RWPE2 (cell line): ENCODE data around the gene ZNF536.
"Not testable (repeated sequence)": the region's sequence is repeated elsewhere in the genome, so short reads cannot be mapped to it uniquely, and the experiment has no call there.

Source experiments
- ATAC-seq: fragments of 200-7000 bp; cut with Tn5 transposase; 3 replicates; pipeline ENCODE4 v1.9.1; 2021; ENCODE audit warnings: low read depth
- DNase-seq: peaks from one replicate; pipeline ENCODE4 v3.0.0-alpha.2; 2020; ENCODE audit warnings: low spot score
- H3K27ac ChIP-seq: fragments of 450-650 bp; 2 replicates; pipeline ENCODE4 v1.5.1; 2017; ENCODE audit warnings: mild to moderate bottlenecking; ENCODE audit not compliant: poor library complexity, severe bottlenecking
- H3K27me3 ChIP-seq: fragments of 250-450 bp; sonication (Bioruptor Pico); 2 replicates; pipeline ENCODE4 v1.5.1; 2021; ENCODE audit warnings: mild to moderate bottlenecking, moderate library complexity; ENCODE audit not compliant: insufficient read depth, poor library complexity, severe bottlenecking
- H3K36me3 ChIP-seq: fragments of 250-450 bp; sonication (Bioruptor Pico); 2 replicates; pipeline ENCODE4 v1.5.1; 2020; ENCODE audit warnings: low read depth, mild to moderate bottlenecking, moderate library complexity
- H3K4me1 ChIP-seq: fragments of 250-450 bp; sonication (Bioruptor Pico); 2 replicates; pipeline ENCODE4 v1.5.1; 2021; ENCODE audit warnings: mild to moderate bottlenecking, moderate library complexity; ENCODE audit not compliant: insufficient read depth, poor library complexity, severe bottlenecking
- H3K4me3 ChIP-seq: fragments of 250-450 bp; sonication (Bioruptor Pico); 2 replicates; pipeline ENCODE4 v1.5.1; 2021; ENCODE audit warnings: mild to moderate bottlenecking, moderate library complexity; ENCODE audit not compliant: severe bottlenecking
- H3K9me3 ChIP-seq: fragments of 250-450 bp; sonication (Bioruptor Pico); 2 replicates; pipeline ENCODE4 v1.5.1; 2021; ENCODE audit warnings: mild to moderate bottlenecking, moderate library complexity; ENCODE audit not compliant: severe bottlenecking
- CTCF ChIP-seq: fragments of 450-650 bp; IDR thresholded peaks from one replicate; pipeline ENCODE4 v1.5.1; 2017; ENCODE audit warnings: mild to moderate bottlenecking, moderate library complexity; ENCODE audit not compliant: poor library complexity, severe bottlenecking

The ZNF536 gene

GRCh38 chr19:30480097-30480496 is 107.9 kb downstream of the ZNF536 start:
- Histone ChIP-seq H3K4me3 (no peak overlapping the region), H3K27me3 (no peaks in the 10 kb centered on the region), H3K27ac (no peak overlapping the region), H3K9me3 (no peaks in the 10 kb centered on the region), H3K4me1 (no peaks in the 10 kb centered on the region), H3K36me3 (no peaks in the 10 kb centered on the region)
- ATAC-seq, result no peak
- no peak for TF ChIP-seq CTCF
- DNase-seq, result no peak

GRCh38 chr19:30481063-30481462 is 108.9 kb downstream of the ZNF536 start:
- H3K27ac ChIP-seq, result no peak overlapping the region
- ATAC-seq (no peak), DNase-seq (no peak)
- H3K9me3 ChIP-seq, result no peaks in the 10 kb centered on the region
- H3K27me3 ChIP-seq, result no peaks in the 10 kb centered on the region
- H3K4me1 ChIP-seq, result no peaks in the 10 kb centered on the region
- no peak overlapping the region for H3K4me3 ChIP-seq
- TF ChIP-seq CTCF, result no peak
- no peaks in the 10 kb centered on the region for H3K36me3 ChIP-seq

- no peaks in the 10 kb centered on the region for H3K9me3 ChIP-seq
- DNase-seq (no peak), ATAC-seq (no peak)
- no peaks in the 10 kb centered on the region for H3K27me3 ChIP-seq
- H3K36me3 ChIP-seq, result no peaks in the 10 kb centered on the region
- H3K4me3 ChIP-seq, result no peak overlapping the region
- H3K4me1 ChIP-seq, result no peaks in the 10 kb centered on the region
- no peak for TF ChIP-seq CTCF
- H3K27ac ChIP-seq, result no peak overlapping the region
Observed at GRCh38 chr19:30481823-30482222, 109.6 kb downstream of the ZNF536 start.

- Histone ChIP-seq H3K4me1 (no peaks in the 10 kb centered on the region), H3K27ac (no peak overlapping the region), H3K36me3 (no peaks in the 10 kb centered on the region), H3K27me3 (no peaks in the 10 kb centered on the region), H3K4me3 (no peak overlapping the region), H3K9me3 (no peaks in the 10 kb centered on the region)
- no peak for DNase-seq
- ATAC-seq, result no peak
- no peak for TF ChIP-seq CTCF
Observed at GRCh38 chr19:30482956-30483355, 110.8 kb downstream of the ZNF536 start.

GRCh38 chr19:30486250-30486649 is 114.1 kb downstream of the ZNF536 start:
- H3K9me3 ChIP-seq, ATAC-seq, H3K4me3 ChIP-seq, H3K4me1 ChIP-seq, DNase-seq, H3K36me3 ChIP-seq, H3K27ac ChIP-seq: not testable (repeated sequence)
- H3K27me3 ChIP-seq, result peaks cover 11% of the 10 kb centered on the region
